Panc1 (cell line): ENCODE measurements around the gene PNN. TPM values are rescaled to one million over a fixed set of nuclear protein-coding genes. Genes with fewer than 3 reads are reported as not detected.

Experiments used
- ATAC-seq: fragments of 200-7000 bp; cut with Tn5 transposase; 2 replicates; pipeline ENCODE4 v1.9.1; 2020; ENCODE audit warnings: mild to moderate bottlenecking, moderate library complexity
- BruUV-seq: library from RNA; stranded (reverse); fragments of 400-500 nt; replicated peaks from 2 replicates; lab custom pipeline; 2021; lab: Mats Ljungman, UMichigan
- CTCF ChIA-PET: fragments of 300-600 bp; sonication (Branson Sonifier 250); formaldehyde crosslinking; loops from one replicate; lab custom pipeline; 2022; ENCODE audit warnings: antibody characterized with exemption; lab: Charles Lee
- POLR2A ChIA-PET: fragments of 300-600 bp; sonication (Branson Sonifier 250); formaldehyde crosslinking; loops from one replicate; lab custom pipeline; 2022; ENCODE audit warnings: antibody characterized with exemption; lab: Charles Lee
- DNase-seq: peaks from one replicate; pipeline ENCODE4 v3.0.0-alpha.2; 2010; ENCODE audit warnings: low read depth, low spot score
- H3K27ac ChIP-seq: 2 replicates; pipeline ENCODE4 v1.5.1; 2011; ENCODE audit warnings: mild to moderate bottlenecking, low read length, inconsistent platforms
- H3K27me3 ChIP-seq: fragments of 200-500 bp; sonication (Bioruptor generic); 2 replicates; pipeline ENCODE4 v1.6.0; 2014; ENCODE audit warnings: low read length, inconsistent platforms; ENCODE audit not compliant: control insufficient read depth, insufficient read depth
- H3K36me3 ChIP-seq: fragments of 200-500 bp; sonication (Bioruptor generic); 2 replicates; pipeline ENCODE4 v1.5.1; 2014; ENCODE audit warnings: inconsistent platforms, mild to moderate bottlenecking, low read length, moderate library complexity; ENCODE audit not compliant: control insufficient read depth, insufficient read depth
- H3K4me1 ChIP-seq: 2 replicates; pipeline ENCODE4 v1.5.1; 2011; ENCODE audit warnings: inconsistent platforms, mild to moderate bottlenecking, low read length, moderate library complexity; ENCODE audit not compliant: control insufficient read depth, insufficient read depth
- H3K4me3 ChIP-seq, 2 experiments: 2 replicates each; pipeline ENCODE4 v1.5.1; 2011 to 2012; ENCODE audit warnings: low read depth in 2 of 2, low read length in 2 of 2, mild to moderate bottlenecking in 2 of 2, inconsistent platforms in 1 of 2, moderate library complexity in 1 of 2
- H3K9me3 ChIP-seq: fragments of 200-500 bp; sonication (Bioruptor generic); 2 replicates; pipeline ENCODE4 v1.5.1; 2014; ENCODE audit warnings: low read depth, mild to moderate bottlenecking, inconsistent platforms, low read length, moderate library complexity; ENCODE audit not compliant: control insufficient read depth, insufficient read depth
- POLR2AphosphoS5 ChIP-seq: IDR thresholded peaks from 2 replicates; pipeline ENCODE4 v1.6.1; 2012; ENCODE audit warnings: mild to moderate bottlenecking, low read depth, low read length, moderate library complexity
- SIN3A ChIP-seq: IDR thresholded peaks from 2 replicates; pipeline ENCODE4 v1.6.1; 2012; ENCODE audit warnings: low read depth, mild to moderate bottlenecking, low read length, moderate library complexity, borderline replicate concordance; ENCODE audit not compliant: insufficient read depth
- TCF7L2 ChIP-seq: IDR thresholded peaks from 2 replicates; pipeline ENCODE4 v1.6.1; 2011; ENCODE audit warnings: mild to moderate bottlenecking, low read depth, low read length, inconsistent platforms
- in situ Hi-C: cut with HindIII; loops from 2 replicates; pipeline ENCODE4 v1.10.0; 2016; ENCODE audit warnings: low sequenced_read_pairs, low pct_unique_long_range_greater_than_20kb
- intact Hi-C: fragments of 100-400 bp; cut with micrococcal nuclease; formaldehyde crosslinking; loops from one replicate; pipeline ENCODE4 v1.10.0; 2022; ENCODE audit not compliant: unreplicated experiment
- total RNA-seq: library from RNA; stranded (reverse); gene quantifications from one replicate; pipeline ENCODE4 v1.2.1, GENCODE V29; 2021; ENCODE audit not compliant: unreplicated experiment
- TF ChIP-seq, protein P1 (sequence below): fragments of 450-650 bp; IDR thresholded peaks from 2 replicates; pipeline ENCODE4 v1.5.1; 2017; ENCODE audit warnings: mild to moderate bottlenecking
- TF ChIP-seq, protein P2 (sequence below), 2 experiments: IDR thresholded peaks; 2 replicates each; pipeline ENCODE4 v1.6.1; 2011 to 2012; ENCODE audit warnings: low read depth in 2 of 2, control low read depth in 1 of 2, low read length in 1 of 2, mild to moderate bottlenecking in 1 of 2, moderate library complexity in 1 of 2; ENCODE audit not compliant: insufficient read depth in 1 of 2

The PNN gene
- total RNA-seq, 1 experiment from 2014 or later, result 55.4 TPM

DNA sequence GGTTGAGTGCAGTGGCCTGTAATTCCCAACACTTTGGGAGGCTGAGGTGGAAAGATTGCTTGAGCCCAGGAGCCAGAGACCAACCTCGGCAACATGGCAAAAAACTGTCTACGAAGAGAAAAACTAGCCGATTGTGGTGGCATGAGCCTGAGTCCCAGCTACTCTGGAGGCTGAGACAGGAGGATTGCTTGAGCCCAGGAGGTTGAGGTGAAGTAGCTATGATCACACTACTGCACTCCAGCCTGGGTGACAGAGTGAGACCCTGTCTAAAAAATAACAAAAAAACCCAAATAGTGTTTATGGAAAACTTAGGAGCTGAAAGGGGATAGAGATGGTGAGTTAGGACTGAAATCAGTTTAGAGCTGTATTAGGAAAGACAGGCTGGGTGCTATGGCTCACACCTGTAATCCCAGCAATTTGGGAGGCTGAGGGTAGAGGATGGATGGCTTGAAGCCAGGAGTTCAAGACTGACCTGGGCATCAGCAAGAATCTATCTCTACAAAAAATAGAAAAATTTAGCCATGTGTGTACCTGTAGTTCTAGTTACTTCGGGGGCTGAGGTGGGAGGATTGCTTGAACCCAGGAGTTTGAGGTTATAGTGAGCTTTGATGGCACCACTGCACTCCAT lies 9.7 kb downstream of the PNN start:
- in situ Hi-C loops, result no loop called here
- TF ChIP-seq, protein P1, sequence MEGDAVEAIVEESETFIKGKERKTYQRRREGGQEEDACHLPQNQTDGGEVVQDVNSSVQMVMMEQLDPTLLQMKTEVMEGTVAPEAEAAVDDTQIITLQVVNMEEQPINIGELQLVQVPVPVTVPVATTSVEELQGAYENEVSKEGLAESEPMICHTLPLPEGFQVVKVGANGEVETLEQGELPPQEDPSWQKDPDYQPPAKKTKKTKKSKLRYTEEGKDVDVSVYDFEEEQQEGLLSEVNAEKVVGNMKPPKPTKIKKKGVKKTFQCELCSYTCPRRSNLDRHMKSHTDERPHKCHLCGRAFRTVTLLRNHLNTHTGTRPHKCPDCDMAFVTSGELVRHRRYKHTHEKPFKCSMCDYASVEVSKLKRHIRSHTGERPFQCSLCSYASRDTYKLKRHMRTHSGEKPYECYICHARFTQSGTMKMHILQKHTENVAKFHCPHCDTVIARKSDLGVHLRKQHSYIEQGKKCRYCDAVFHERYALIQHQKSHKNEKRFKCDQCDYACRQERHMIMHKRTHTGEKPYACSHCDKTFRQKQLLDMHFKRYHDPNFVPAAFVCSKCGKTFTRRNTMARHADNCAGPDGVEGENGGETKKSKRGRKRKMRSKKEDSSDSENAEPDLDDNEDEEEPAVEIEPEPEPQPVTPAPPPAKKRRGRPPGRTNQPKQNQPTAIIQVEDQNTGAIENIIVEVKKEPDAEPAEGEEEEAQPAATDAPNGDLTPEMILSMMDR, result no peak
- TF ChIP-seq POLR2AphosphoS5, result peak; percentile 28; the same call in 1 of the 2 replicates
- ChIA-PET CTCF (no interaction called here), POLR2A (interaction anchor here (0.6 to 0.7 kb wide), 2 partner anchors 72 to 84 kb away, joined by 4 to 6 read pairs; no protein-coding TSS in a partner anchor)
- BruUV-seq, result no TSS peak
- Histone ChIP-seq H3K4me3 (no peak overlapping the region), H3K36me3 (peaks cover 34% of the 10 kb centered on the region), H3K4me1 (peaks cover 5% of the 10 kb centered on the region), H3K9me3 (no peaks in the 10 kb centered on the region), H3K27ac (no peak overlapping the region), H3K27me3 (no peaks in the 10 kb centered on the region)
- ATAC-seq, result no peak
- intact Hi-C loops, result loop anchor here (10.0 kb wide), 1 partner anchor 80 kb away; no protein-coding TSS in a partner anchor
- no peak for DNase-seq

- POLR2A ChIA-PET, result interaction anchor here (0.6 to 0.7 kb wide), 4 partner anchors 10 to 82 kb away, joined by 3 to 10 read pairs (median 4); no protein-coding TSS in a partner anchor
Measured at GRCh38 chr14:39185256-39186049, 10.4 kb downstream of the PNN start.

GRCh38 chr14:39186941-39187525 lies 12.0 kb downstream of the PNN start:
- DNase-seq (no peak), ATAC-seq (peak; percentile 60)
- intact Hi-C loops (loop anchor here (10.0 kb wide), 1 partner anchor 78 kb away; no protein-coding TSS in a partner anchor), in situ Hi-C loops (no loop called here)
- BruUV-seq, result no TSS peak
- Histone ChIP-seq H3K36me3 (peaks cover 14% of the 10 kb centered on the region), H3K9me3 (no peaks in the 10 kb centered on the region), H3K27ac (no peak overlapping the region), H3K4me1 (peaks cover 5% of the 10 kb centered on the region), H3K27me3 (no peaks in the 10 kb centered on the region), H3K4me3 (no peak overlapping the region)
- ChIA-PET CTCF (no interaction called here), POLR2A (no interaction called here)
- TF ChIP-seq, protein P2, sequence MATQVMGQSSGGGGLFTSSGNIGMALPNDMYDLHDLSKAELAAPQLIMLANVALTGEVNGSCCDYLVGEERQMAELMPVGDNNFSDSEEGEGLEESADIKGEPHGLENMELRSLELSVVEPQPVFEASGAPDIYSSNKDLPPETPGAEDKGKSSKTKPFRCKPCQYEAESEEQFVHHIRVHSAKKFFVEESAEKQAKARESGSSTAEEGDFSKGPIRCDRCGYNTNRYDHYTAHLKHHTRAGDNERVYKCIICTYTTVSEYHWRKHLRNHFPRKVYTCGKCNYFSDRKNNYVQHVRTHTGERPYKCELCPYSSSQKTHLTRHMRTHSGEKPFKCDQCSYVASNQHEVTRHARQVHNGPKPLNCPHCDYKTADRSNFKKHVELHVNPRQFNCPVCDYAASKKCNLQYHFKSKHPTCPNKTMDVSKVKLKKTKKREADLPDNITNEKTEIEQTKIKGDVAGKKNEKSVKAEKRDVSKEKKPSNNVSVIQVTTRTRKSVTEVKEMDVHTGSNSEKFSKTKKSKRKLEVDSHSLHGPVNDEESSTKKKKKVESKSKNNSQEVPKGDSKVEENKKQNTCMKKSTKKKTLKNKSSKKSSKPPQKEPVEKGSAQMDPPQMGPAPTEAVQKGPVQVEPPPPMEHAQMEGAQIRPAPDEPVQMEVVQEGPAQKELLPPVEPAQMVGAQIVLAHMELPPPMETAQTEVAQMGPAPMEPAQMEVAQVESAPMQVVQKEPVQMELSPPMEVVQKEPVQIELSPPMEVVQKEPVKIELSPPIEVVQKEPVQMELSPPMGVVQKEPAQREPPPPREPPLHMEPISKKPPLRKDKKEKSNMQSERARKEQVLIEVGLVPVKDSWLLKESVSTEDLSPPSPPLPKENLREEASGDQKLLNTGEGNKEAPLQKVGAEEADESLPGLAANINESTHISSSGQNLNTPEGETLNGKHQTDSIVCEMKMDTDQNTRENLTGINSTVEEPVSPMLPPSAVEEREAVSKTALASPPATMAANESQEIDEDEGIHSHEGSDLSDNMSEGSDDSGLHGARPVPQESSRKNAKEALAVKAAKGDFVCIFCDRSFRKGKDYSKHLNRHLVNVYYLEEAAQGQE (IDR thresholded peaks at IDR 0.05; ENCODE audit: insufficient read depth in 1 of 2, low read depth in 2 of 2, low read length in 1 of 2), result no peak
- TF ChIP-seq POLR2AphosphoS5, result no peak
- no peak for TF ChIP-seq SIN3A
- TF ChIP-seq TCF7L2, result no peak
- TF ChIP-seq, protein P1, result no peak

More at GRCh38 chr14:39185256-39186049, 10.4 kb downstream of the PNN start:
- in situ Hi-C loops, result no loop called here
- intact Hi-C loops, result loop anchor here (10.0 kb wide), 1 partner anchor 79 kb away; no protein-coding TSS in a partner anchor
- CTCF ChIA-PET, result no interaction called here
- H3K9me3 ChIP-seq, result no peaks in the 10 kb centered on the region
- BruUV-seq, result no TSS peak
- TF ChIP-seq POLR2AphosphoS5 (peak; percentile 51), SIN3A (no peak)
- TF ChIP-seq, protein P1, result no peak
- DNase-seq (no peak), ATAC-seq (no peak)
- no peaks in the 10 kb centered on the region for H3K27me3 ChIP-seq
- no peak overlapping the region for H3K27ac ChIP-seq
- peaks cover 5% of the 10 kb centered on the region for H3K4me1 ChIP-seq
- no peak overlapping the region for H3K4me3 ChIP-seq
- H3K36me3 ChIP-seq, result peaks cover 27% of the 10 kb centered on the region
